HEK293 (cell line): Measurements from ENCODE around the gene LIN7A.

Experiments used
- CTCF ChIA-PET: fragments of 350-600 bp; formaldehyde crosslinking; extraction: SDS; loops from one replicate; lab custom pipeline; 2021; ENCODE audit warnings: antibody characterized with exemption; lab: Yijun Ruan, JAX
- POLR2A ChIA-PET: fragments of 300-600 bp; formaldehyde crosslinking; extraction: SDS; loops from one replicate; lab custom pipeline; 2020; ENCODE audit warnings: antibody characterized with exemption, inconsistent platforms; lab: Yijun Ruan, JAX
- H3K27ac ChIP-seq: fragments of 200-500 bp; sonication (Bioruptor generic); 2 replicates; pipeline ENCODE4 v1.5.1; 2014; ENCODE audit warnings: low read depth, low read length, control low read depth, inconsistent platforms; ENCODE audit errors: extremely low read depth
- H3K36me3 ChIP-seq, 2 experiments: fragments of 200-500 bp in 1 of 2; sonication (Bioruptor generic) in 1 of 2; 1 replicate in 1 of 2; 2 replicates in 1 of 2; pipeline ENCODE4 v1.5.1; 2014 to 2017; ENCODE audit warnings: inconsistent platforms in 2 of 2, low read length in 2 of 2; ENCODE audit not compliant: control insufficient read depth in 2 of 2, insufficient read depth in 1 of 2
- H3K4me1 ChIP-seq: fragments of 200-500 bp; sonication (Bioruptor generic); 2 replicates; pipeline ENCODE4 v1.5.1; 2014; ENCODE audit warnings: mild to moderate bottlenecking, low read length, inconsistent platforms; ENCODE audit not compliant: control insufficient read depth, insufficient read depth
- H3K4me3 ChIP-seq: 2 replicates; pipeline ENCODE4 v1.5.1; 2011; ENCODE audit warnings: low read depth, mild to moderate bottlenecking, control low read depth, low read length, moderate library complexity
- H3K9me3 ChIP-seq: fragments of 200-500 bp; sonication (Bioruptor generic); 2 replicates; pipeline ENCODE4 v1.5.1; 2014; ENCODE audit warnings: low read depth, low read length, inconsistent platforms; ENCODE audit not compliant: control insufficient read depth, insufficient read depth
- BCL11B ChIP-seq: fragments of 450-650 bp; formaldehyde crosslinking; IDR thresholded peaks from 2 replicates; pipeline ENCODE4 v1.5.1; 2016; ENCODE audit warnings: low read depth, missing biosample characterization, missing genetic modification characterization
- KLF16 ChIP-seq: fragments of 450-650 bp; formaldehyde crosslinking; IDR thresholded peaks from 2 replicates; pipeline ENCODE4 v1.5.1; 2017; ENCODE audit warnings: missing biosample characterization, missing genetic modification characterization
- KLF8 ChIP-seq: fragments of 450-650 bp; formaldehyde crosslinking; IDR thresholded peaks from 2 replicates; pipeline ENCODE4 v1.5.1; 2016; ENCODE audit warnings: missing biosample characterization, missing genetic modification characterization
- MYNN ChIP-seq: fragments of 450-650 bp; formaldehyde crosslinking; IDR thresholded peaks from 2 replicates; pipeline ENCODE4 v1.5.1; 2016; ENCODE audit warnings: missing biosample characterization, missing genetic modification characterization, borderline replicate concordance
- MZF1 ChIP-seq: fragments of 450-650 bp; formaldehyde crosslinking; IDR thresholded peaks from 2 replicates; pipeline ENCODE4 v1.5.1; 2017; ENCODE audit warnings: missing biosample characterization, missing genetic modification characterization, borderline replicate concordance
- PRDM2 ChIP-seq: fragments of 450-650 bp; formaldehyde crosslinking; IDR thresholded peaks from 2 replicates; pipeline ENCODE4 v1.5.1; 2016; ENCODE audit warnings: missing biosample characterization, missing genetic modification characterization, borderline replicate concordance
- SALL2 ChIP-seq: fragments of 450-650 bp; formaldehyde crosslinking; IDR thresholded peaks from 2 replicates; pipeline ENCODE4 v1.5.0; 2017; ENCODE audit warnings: missing biosample characterization, mild to moderate bottlenecking, missing genetic modification characterization, borderline replicate concordance
- ZFP37 ChIP-seq: fragments of 450-650 bp; formaldehyde crosslinking; IDR thresholded peaks from 2 replicates; pipeline ENCODE4 v1.5.1; 2016; ENCODE audit warnings: missing biosample characterization, missing genetic modification characterization
- ZNF146 ChIP-seq: fragments of 450-650 bp; formaldehyde crosslinking; IDR thresholded peaks from 2 replicates; pipeline ENCODE4 v1.5.1; 2016; ENCODE audit warnings: missing biosample characterization, missing genetic modification characterization
- ZNF274 ChIP-seq, 2 experiments: fragments of 200-500 bp in 1 of 2; fragments of 450-650 bp in 1 of 2; sonication (Bioruptor generic) in 1 of 2; formaldehyde crosslinking in 1 of 2; IDR thresholded peaks; 2 replicates each; pipeline versions ENCODE4 v1.5.1 to v1.6.1; 2014 to 2016; ENCODE audit warnings: borderline replicate concordance in 1 of 2, inconsistent platforms in 1 of 2, low read length in 1 of 2, missing biosample characterization in 1 of 2, missing genetic modification characterization in 1 of 2
- ZNF426 ChIP-seq: fragments of 450-650 bp; formaldehyde crosslinking; IDR thresholded peaks from 2 replicates; pipeline ENCODE4 v1.5.1; 2017; ENCODE audit warnings: missing biosample characterization, missing genetic modification characterization, mild to moderate bottlenecking, inconsistent platforms, moderate library complexity
- ZNF473 ChIP-seq: fragments of 450-650 bp; formaldehyde crosslinking; IDR thresholded peaks from 2 replicates; pipeline ENCODE4 v1.5.1; 2017; ENCODE audit warnings: missing biosample characterization, missing genetic modification characterization
- ZNF624 ChIP-seq: fragments of 450-650 bp; formaldehyde crosslinking; IDR thresholded peaks from 2 replicates; pipeline ENCODE4 v1.5.1; 2017; ENCODE audit warnings: missing biosample characterization, missing genetic modification characterization
- ZNF660 ChIP-seq: fragments of 450-650 bp; IDR thresholded peaks from 2 replicates; pipeline ENCODE4 v1.5.1; 2018; ENCODE audit warnings: missing biosample characterization, mild to moderate bottlenecking, missing genetic modification characterization
- ZNF664 ChIP-seq: fragments of 450-650 bp; formaldehyde crosslinking; IDR thresholded peaks from 2 replicates; pipeline ENCODE4 v1.5.1; 2016; ENCODE audit warnings: missing biosample characterization, missing genetic modification characterization
- ZNF677 ChIP-seq: fragments of 450-650 bp; IDR thresholded peaks from 2 replicates; pipeline ENCODE4 v1.5.0; 2018; ENCODE audit warnings: missing biosample characterization, mild to moderate bottlenecking, missing genetic modification characterization, moderate library complexity
- ZNF692 ChIP-seq: fragments of 450-650 bp; formaldehyde crosslinking; IDR thresholded peaks from 2 replicates; pipeline ENCODE4 v1.5.1; 2016; ENCODE audit warnings: missing biosample characterization, missing genetic modification characterization
- ZNF704 ChIP-seq: fragments of 450-650 bp; formaldehyde crosslinking; IDR thresholded peaks from 2 replicates; pipeline ENCODE4 v1.5.1; 2016; ENCODE audit warnings: missing biosample characterization, missing genetic modification characterization
- ZNF707 ChIP-seq: fragments of 450-650 bp; formaldehyde crosslinking; IDR thresholded peaks from 2 replicates; pipeline ENCODE4 v1.5.1; 2016; ENCODE audit warnings: missing biosample characterization, missing genetic modification characterization
- ZNF830 ChIP-seq: fragments of 450-650 bp; IDR thresholded peaks from 2 replicates; pipeline ENCODE4 v1.5.0; 2018; ENCODE audit warnings: missing biosample characterization, missing genetic modification characterization, low read depth, mild to moderate bottlenecking, moderate library complexity
- TF ChIP-seq, protein P1 (sequence below): fragments of 450-650 bp; formaldehyde crosslinking; IDR thresholded peaks from 2 replicates; pipeline ENCODE4 v1.5.1; 2016; ENCODE audit warnings: missing biosample characterization, missing genetic modification characterization

The LIN7A gene

GRCh38 chr12:80845639-80846038 is 92.1 kb downstream of the LIN7A start (continued):
- TF ChIP-seq PRDM2 (tag by site-specific recombination) (no peak), ZNF146 (tag by site-specific recombination) (no peak)

DNA sequence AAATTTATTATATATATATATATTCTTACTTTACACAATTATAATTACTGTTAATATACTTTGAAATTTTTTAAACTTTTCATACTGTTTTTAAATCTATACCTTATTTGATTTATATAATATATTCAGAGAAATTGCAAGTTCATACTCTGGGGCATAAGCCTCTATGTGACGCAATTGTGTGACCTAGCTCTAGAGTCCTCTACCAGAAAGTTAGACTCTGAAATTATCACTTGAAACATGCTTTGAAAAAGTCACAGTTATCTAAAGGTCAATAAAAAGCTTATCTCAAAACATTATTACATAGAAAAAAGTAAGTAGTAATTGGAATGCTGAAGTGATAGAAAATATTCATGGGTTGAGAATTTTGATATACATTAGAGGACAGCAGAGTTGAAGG is 93.8 kb downstream of the LIN7A start:
- no peaks in the 10 kb centered on the region for H3K4me1 ChIP-seq
- POLR2A ChIA-PET = no interaction called here
- H3K4me3 ChIP-seq = no peak overlapping the region
- H3K27ac ChIP-seq = no peak overlapping the region
- CTCF ChIA-PET = interaction anchor here (0.6 kb wide), 1 partner anchor 105 kb away, joined by 3 read pairs; no protein-coding TSS in a partner anchor
- no peaks in the 10 kb centered on the region for H3K36me3 ChIP-seq
- no peaks in the 10 kb centered on the region for H3K9me3 ChIP-seq
- TF ChIP-seq ZNF704 (tag by site-specific recombination) (no peak), BCL11B (tag by site-specific recombination) (no peak), ZNF664 (tag by site-specific recombination) (no peak), ZNF677 (tag by site-specific recombination) (no peak), ZNF660 (tag by site-specific recombination) (no peak), ZNF473 (no peak), ZNF707 (tag by site-specific recombination) (no peak), KLF8 (tag by site-specific recombination) (no peak), ZNF624 (no peak), ZFP37 (tag by site-specific recombination) (no peak), ZNF426 (tag by site-specific recombination) (no peak), ZNF830 (tag by site-specific recombination) (no peak)
- TF ChIP-seq, protein P1, sequence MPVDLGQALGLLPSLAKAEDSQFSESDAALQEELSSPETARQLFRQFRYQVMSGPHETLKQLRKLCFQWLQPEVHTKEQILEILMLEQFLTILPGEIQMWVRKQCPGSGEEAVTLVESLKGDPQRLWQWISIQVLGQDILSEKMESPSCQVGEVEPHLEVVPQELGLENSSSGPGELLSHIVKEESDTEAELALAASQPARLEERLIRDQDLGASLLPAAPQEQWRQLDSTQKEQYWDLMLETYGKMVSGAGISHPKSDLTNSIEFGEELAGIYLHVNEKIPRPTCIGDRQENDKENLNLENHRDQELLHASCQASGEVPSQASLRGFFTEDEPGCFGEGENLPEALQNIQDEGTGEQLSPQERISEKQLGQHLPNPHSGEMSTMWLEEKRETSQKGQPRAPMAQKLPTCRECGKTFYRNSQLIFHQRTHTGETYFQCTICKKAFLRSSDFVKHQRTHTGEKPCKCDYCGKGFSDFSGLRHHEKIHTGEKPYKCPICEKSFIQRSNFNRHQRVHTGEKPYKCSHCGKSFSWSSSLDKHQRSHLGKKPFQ (tag by site-specific recombination) = no peak

- no peak overlapping the region for H3K27ac ChIP-seq
- no peaks in the 10 kb centered on the region for H3K9me3 ChIP-seq
- ChIA-PET POLR2A (interaction anchor here (0.6 kb wide), 1 partner anchor 35 kb away, joined by 3 read pairs; no protein-coding TSS in a partner anchor), CTCF (interaction anchor here (0.5 to 2.2 kb wide), 4 partner anchors 13 to 1236 kb away, joined by 3 to 16 read pairs (median 4); no protein-coding TSS in a partner anchor)
- H3K4me1 ChIP-seq = no peaks in the 10 kb centered on the region
- no peaks in the 10 kb centered on the region for H3K36me3 ChIP-seq
- no peak overlapping the region for H3K4me3 ChIP-seq
- TF ChIP-seq SALL2 (tag by site-specific recombination) (no peak), ZNF692 (tag by site-specific recombination) (no peak), MYNN (tag by site-specific recombination) (no peak), ZNF274 (IDR thresholded peaks at IDR 0.05; ENCODE audit: low read length) (no peak), ZNF274 (tag by site-specific recombination; IDR thresholded peaks at IDR 0.05; ENCODE audit: borderline replicate concordance) (no peak), MZF1 (no peak), KLF16 (tag by site-specific recombination) (no peak)
- TF ChIP-seq, protein P1 (tag by site-specific recombination) = no peak
These were observed 99.0 kb downstream of the LIN7A start for GRCh38 chr12:80838708-80839107.
